ENCODE data around the gene MCTP1.
"Not testable (repeated sequence)": the region's sequence is repeated elsewhere in the genome, so short reads cannot be mapped to it uniquely, and the experiment has no call there.

The MCTP1 gene

GRCh38 chr5:94967525-94967924 is 317.4 kb downstream of the MCTP1 start:
- TF ChIP-seq, protein P1, sequence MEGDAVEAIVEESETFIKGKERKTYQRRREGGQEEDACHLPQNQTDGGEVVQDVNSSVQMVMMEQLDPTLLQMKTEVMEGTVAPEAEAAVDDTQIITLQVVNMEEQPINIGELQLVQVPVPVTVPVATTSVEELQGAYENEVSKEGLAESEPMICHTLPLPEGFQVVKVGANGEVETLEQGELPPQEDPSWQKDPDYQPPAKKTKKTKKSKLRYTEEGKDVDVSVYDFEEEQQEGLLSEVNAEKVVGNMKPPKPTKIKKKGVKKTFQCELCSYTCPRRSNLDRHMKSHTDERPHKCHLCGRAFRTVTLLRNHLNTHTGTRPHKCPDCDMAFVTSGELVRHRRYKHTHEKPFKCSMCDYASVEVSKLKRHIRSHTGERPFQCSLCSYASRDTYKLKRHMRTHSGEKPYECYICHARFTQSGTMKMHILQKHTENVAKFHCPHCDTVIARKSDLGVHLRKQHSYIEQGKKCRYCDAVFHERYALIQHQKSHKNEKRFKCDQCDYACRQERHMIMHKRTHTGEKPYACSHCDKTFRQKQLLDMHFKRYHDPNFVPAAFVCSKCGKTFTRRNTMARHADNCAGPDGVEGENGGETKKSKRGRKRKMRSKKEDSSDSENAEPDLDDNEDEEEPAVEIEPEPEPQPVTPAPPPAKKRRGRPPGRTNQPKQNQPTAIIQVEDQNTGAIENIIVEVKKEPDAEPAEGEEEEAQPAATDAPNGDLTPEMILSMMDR (IDR thresholded peaks at IDR 0.05; ENCODE audit: poor library complexity, severe bottlenecking): no peak
- H3K9me3 ChIP-seq (ENCODE audit: severe bottlenecking): no peaks in the 10 kb centered on the region

DNA sequence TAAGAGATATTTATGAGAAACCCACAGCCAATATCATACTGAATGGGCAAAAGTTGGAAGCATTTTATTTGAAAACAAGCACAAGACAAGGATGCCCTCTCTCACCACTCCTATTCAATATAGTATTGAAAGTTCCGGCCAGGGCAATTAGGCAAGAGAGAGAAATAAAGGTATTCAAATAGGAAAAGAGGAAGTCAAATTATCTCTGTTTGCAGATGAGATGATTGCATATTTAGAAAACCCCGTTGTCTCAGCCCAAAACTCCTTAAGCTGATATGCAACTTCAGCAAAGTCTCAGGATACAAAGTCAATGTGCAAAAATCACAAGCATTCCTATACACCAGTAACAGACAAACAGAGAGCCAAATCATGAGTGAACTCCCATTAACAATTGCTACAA is 325.6 kb downstream of the MCTP1 start:
- not testable (repeated sequence) for H3K9me3 ChIP-seq (ENCODE audit: severe bottlenecking); H3K36me3 ChIP-seq (ENCODE audit: low read depth); H3K27ac ChIP-seq (ENCODE audit: poor library complexity, severe bottlenecking); H3K4me1 ChIP-seq (ENCODE audit: insufficient read depth, poor library complexity, severe bottlenecking); ATAC-seq (ENCODE audit: low read depth); DNase-seq (ENCODE audit: low spot score); H3K27me3 ChIP-seq (ENCODE audit: insufficient read depth, poor library complexity, severe bottlenecking); H3K4me3 ChIP-seq (ENCODE audit: severe bottlenecking)

More at GRCh38 chr5:94967525-94967924, 317.4 kb downstream of the MCTP1 start:
- ATAC-seq (ENCODE audit: low read depth) (no peak), DNase-seq (ENCODE audit: low spot score) (no peak)
- H3K36me3 ChIP-seq (ENCODE audit: low read depth): no peaks in the 10 kb centered on the region
- H3K27me3 ChIP-seq (ENCODE audit: insufficient read depth, poor library complexity, severe bottlenecking): no peaks in the 10 kb centered on the region
- H3K27ac ChIP-seq (ENCODE audit: poor library complexity, severe bottlenecking): no peak overlapping the region
- no peaks in the 10 kb centered on the region for H3K4me1 ChIP-seq (ENCODE audit: insufficient read depth, poor library complexity, severe bottlenecking)
- no peak overlapping the region for H3K4me3 ChIP-seq (ENCODE audit: severe bottlenecking)

DNA sequence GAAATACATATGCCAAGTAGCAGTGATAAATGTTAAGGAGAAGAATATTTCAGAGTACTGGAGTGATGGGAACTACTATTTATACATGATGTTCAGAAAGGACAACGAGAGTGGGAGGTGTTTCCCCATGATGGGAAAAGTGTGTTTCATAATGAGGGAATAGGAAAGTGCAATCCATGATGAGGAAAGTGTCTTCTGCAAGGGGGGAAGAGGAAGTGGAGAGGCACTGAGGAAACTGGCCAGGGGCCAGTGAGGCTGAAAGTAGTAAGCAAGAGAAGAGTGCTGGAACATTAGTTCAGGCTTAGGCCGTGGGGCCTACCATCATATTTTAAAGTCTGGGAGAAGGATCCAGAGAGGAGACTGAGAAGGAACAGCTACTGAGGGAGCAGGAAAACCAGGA is 339.2 kb downstream of the MCTP1 start:
- H3K36me3 ChIP-seq (ENCODE audit: low read depth): no peaks in the 10 kb centered on the region
- no peaks in the 10 kb centered on the region for H3K9me3 ChIP-seq (ENCODE audit: severe bottlenecking)
- no peak for ATAC-seq (ENCODE audit: low read depth)
- DNase-seq (ENCODE audit: low spot score): no peak
- H3K4me1 ChIP-seq (ENCODE audit: insufficient read depth, poor library complexity, severe bottlenecking): no peaks in the 10 kb centered on the region
- no peak overlapping the region for H3K27ac ChIP-seq (ENCODE audit: poor library complexity, severe bottlenecking)
- H3K27me3 ChIP-seq (ENCODE audit: insufficient read depth, poor library complexity, severe bottlenecking): no peaks in the 10 kb centered on the region
- TF ChIP-seq, protein P1 (IDR thresholded peaks at IDR 0.05; ENCODE audit: poor library complexity, severe bottlenecking): no peak
- no peak overlapping the region for H3K4me3 ChIP-seq (ENCODE audit: severe bottlenecking)

DNA sequence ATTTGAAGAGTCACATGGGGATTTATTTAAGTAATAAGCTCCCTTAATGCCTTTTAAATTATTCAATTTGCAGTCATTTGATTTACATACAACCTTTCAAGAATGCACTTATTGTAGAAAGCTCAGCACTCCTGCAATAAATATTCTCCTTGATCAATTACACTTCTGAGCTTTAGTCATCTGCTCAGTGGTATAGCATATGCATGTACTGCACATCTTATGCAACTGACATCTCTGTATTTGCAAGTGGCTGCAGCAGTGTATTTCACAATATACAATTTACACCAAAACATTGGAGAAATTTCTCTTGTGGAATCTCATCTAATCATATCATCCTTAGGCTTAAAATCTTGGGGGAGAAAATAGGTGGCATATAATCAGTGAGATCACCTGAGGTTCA is 340.7 kb downstream of the MCTP1 start:
- no peak for DNase-seq (ENCODE audit: low spot score)
- Histone ChIP-seq H3K36me3 (ENCODE audit: low read depth) (no peaks in the 10 kb centered on the region), H3K27me3 (ENCODE audit: insufficient read depth, poor library complexity, severe bottlenecking) (no peaks in the 10 kb centered on the region), H3K9me3 (ENCODE audit: severe bottlenecking) (no peaks in the 10 kb centered on the region), H3K4me3 (ENCODE audit: severe bottlenecking) (no peak overlapping the region), H3K27ac (ENCODE audit: poor library complexity, severe bottlenecking) (no peak overlapping the region), H3K4me1 (ENCODE audit: insufficient read depth, poor library complexity, severe bottlenecking) (no peaks in the 10 kb centered on the region)
- TF ChIP-seq, protein P1 (IDR thresholded peaks at IDR 0.05; ENCODE audit: poor library complexity, severe bottlenecking): no peak
- no peak for ATAC-seq (ENCODE audit: low read depth)

DNA sequence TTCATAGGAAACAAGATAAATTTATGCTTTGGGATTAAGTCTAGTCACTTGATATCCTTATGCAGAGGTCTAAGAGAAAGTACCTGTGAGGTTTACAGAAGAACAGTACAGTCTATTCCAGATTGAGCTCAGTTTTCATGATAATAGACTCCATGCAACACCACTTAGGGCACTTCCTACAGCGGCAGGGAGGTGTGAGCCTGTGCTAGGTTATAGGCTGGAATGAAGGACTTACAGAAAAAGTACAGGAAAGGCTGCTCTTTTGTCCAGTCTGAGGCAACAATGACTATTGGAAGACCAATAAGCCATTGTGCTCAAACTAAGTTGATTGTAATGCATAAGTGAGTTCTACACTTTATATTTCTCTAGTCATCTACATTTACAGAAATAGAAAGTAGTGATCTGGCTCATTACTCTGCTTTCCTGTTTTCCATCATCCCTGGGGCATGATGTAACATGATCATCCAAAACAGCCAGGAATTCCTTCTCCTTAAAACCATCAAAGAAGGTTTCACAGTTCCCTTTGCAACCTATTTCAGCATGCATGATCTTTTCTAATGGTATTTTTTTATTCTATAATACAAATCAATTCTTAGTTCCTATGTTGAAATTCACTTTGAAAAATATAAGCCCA is 343.7 kb downstream of the MCTP1 start:
- H3K9me3 ChIP-seq (ENCODE audit: severe bottlenecking): no peaks in the 10 kb centered on the region
- no peak overlapping the region for H3K4me3 ChIP-seq (ENCODE audit: severe bottlenecking)
- no peak overlapping the region for H3K27ac ChIP-seq (ENCODE audit: poor library complexity, severe bottlenecking)
- H3K36me3 ChIP-seq (ENCODE audit: low read depth): no peaks in the 10 kb centered on the region
- H3K27me3 ChIP-seq (ENCODE audit: insufficient read depth, poor library complexity, severe bottlenecking): no peaks in the 10 kb centered on the region
- TF ChIP-seq, protein P1 (IDR thresholded peaks at IDR 0.05; ENCODE audit: poor library complexity, severe bottlenecking): no peak
- no peaks in the 10 kb centered on the region for H3K4me1 ChIP-seq (ENCODE audit: insufficient read depth, poor library complexity, severe bottlenecking)
- ATAC-seq (ENCODE audit: low read depth) (no peak), DNase-seq (ENCODE audit: low spot score) (no peak)

All from RWPE2 (cell line).